ENCODE measurements around the gene IWS1. TPM values are rescaled to one million over a fixed set of nuclear protein-coding genes. Genes with fewer than 3 reads are reported as not detected.

The IWS1 gene
- total and polyA plus RNA-seq, 7 experiments from 2014 or later: 15.7 to 57.5 (median 39.7) TPM

- ChIA-PET CTCF (no interaction called here), POLR2A (no interaction called here)
- intact Hi-C loops (cut with micrococcal nuclease): no loop called here
- H3K36me3 ChIP-seq (ENCODE audit: control insufficient read depth in 2 of 3, insufficient read depth in 3 of 3, low read length in 3 of 3): no peaks in the 10 kb centered on the region
- H3K4me1 Mint-ChIP-seq: no peaks in the 10 kb centered on the region
- DNase-seq (no peak), ATAC-seq (no peak)
- H3K4me1 ChIP-seq (ENCODE audit: control insufficient read depth in 2 of 2, insufficient read depth in 2 of 2, low read length in 2 of 2): no peaks in the 10 kb centered on the region
- H3K4me3 Mint-ChIP-seq: no peak overlapping the region
- H3K27ac Mint-ChIP-seq: no peak overlapping the region
- H3K4me3 ChIP-seq (ENCODE audit: low read length): no peak overlapping the region
- peaks cover 0 to 1% (median 0%) of the 10 kb centered on the region in 3 experiments for H3K9me3 ChIP-seq (ENCODE audit: control insufficient read depth in 2 of 3, low read length in 3 of 3)
- no peak overlapping the region for H3K27ac ChIP-seq (ENCODE audit: low read depth, low read length)
- H3K27me3 ChIP-seq (ENCODE audit: control insufficient read depth in 2 of 2, insufficient read depth in 2 of 2, low read length in 2 of 2): no peaks in the 10 kb centered on the region
- H3K9me3 Mint-ChIP-seq: peaks cover 0 to 5% (median 0%) of the 10 kb centered on the region in 11 donors
- H3K27me3 Mint-ChIP-seq: no peaks in the 10 kb centered on the region
- H3K36me3 Mint-ChIP-seq: peaks cover 0 to 3% (median 0%) of the 10 kb centered on the region in 5 donors
Measured at GRCh38 chr2:127434515-127434914, 91.8 kb downstream of the IWS1 start.

GRCh38 chr2:127431408-127432023 lies 94.8 kb downstream of the IWS1 start:
- Mint-ChIP-seq H3K4me3 (no peak overlapping the region), H3K36me3 (peaks cover 0 to 3% (median 0%) of the 10 kb centered on the region in 5 donors), H3K4me1 (no peaks in the 10 kb centered on the region), H3K9me3 (no peaks in the 10 kb centered on the region), H3K27me3 (no peaks in the 10 kb centered on the region), H3K27ac (no peak overlapping the region)
- no peak overlapping the region for H3K4me3 ChIP-seq (ENCODE audit: low read length)
- DNase-seq: no peak
- no peaks in the 10 kb centered on the region for H3K4me1 ChIP-seq (ENCODE audit: control insufficient read depth in 2 of 2, insufficient read depth in 2 of 2, low read length in 2 of 2)
- ChIA-PET CTCF (interaction anchor here (0.6 kb wide), 1 partner anchor 165 kb away, joined by 3 read pairs; no protein-coding TSS in a partner anchor), POLR2A (no interaction called here)
- H3K9me3 ChIP-seq (ENCODE audit: control insufficient read depth in 2 of 3, low read length in 3 of 3): no peaks in the 10 kb centered on the region
- intact Hi-C loops (cut with micrococcal nuclease): no loop called here
- H3K27ac ChIP-seq (ENCODE audit: low read depth, low read length): no peak overlapping the region
- no peak for ATAC-seq
- H3K36me3 ChIP-seq (ENCODE audit: control insufficient read depth in 2 of 3, insufficient read depth in 3 of 3, low read length in 3 of 3): no peaks in the 10 kb centered on the region
- H3K27me3 ChIP-seq (ENCODE audit: control insufficient read depth in 2 of 2, insufficient read depth in 2 of 2, low read length in 2 of 2): no peaks in the 10 kb centered on the region

Other genes starting within 250 kb of the IWS1 start
- 10 to 100 TPM; 43.4 to 71.5 (median 56.8) TPM for gene ERCC3, start 232.3 kb downstream of the IWS1 start, total RNA-seq
- 10 to 100 TPM; 15.9 to 36.5 TPM for gene ERCC3, start 232.3 kb downstream of the IWS1 start, polyA plus RNA-seq
- gene MAP3K2, start 138.5 kb downstream of the IWS1 start, total RNA-seq: 100 to 1,000 TPM in 1 of 5 experiments, 10 to 100 TPM in 4; 60.5 to 111 (median 84.5) TPM
- gene MAP3K2, start 138.5 kb downstream of the IWS1 start, polyA plus RNA-seq: 10 to 100 TPM; 41.3 to 56.5 TPM
- under 1 TPM in 1 of 5 experiments, not detected in 4; 0.64 TPM for gene PROC, start 108.1 kb downstream of the IWS1 start, total RNA-seq
- gene PROC, start 108.1 kb downstream of the IWS1 start, polyA plus RNA-seq: not detected
- 1 to 10 TPM in 2 of 5 experiments, under 1 TPM in 1, not detected in 2; 0.29 to 5.9 (median 1.3) TPM for gene MYO7B, start 9.2 kb upstream of the IWS1 start, total RNA-seq
- gene MYO7B, start 9.2 kb upstream of the IWS1 start, polyA plus RNA-seq: not detected
- not detected for gene GPR17, start 119.7 kb upstream of the IWS1 start, total RNA-seq
- not detected for gene GPR17, start 119.7 kb upstream of the IWS1 start, polyA plus RNA-seq
- gene LIMS2, start 149.0 kb upstream of the IWS1 start, total RNA-seq: 10 to 100 TPM in 2 of 5 experiments, 1 to 10 TPM in 3; 5.3 to 13.7 (median 10.0) TPM
- gene LIMS2, start 149.0 kb upstream of the IWS1 start, polyA plus RNA-seq: 10 to 100 TPM; 17.0 to 27.0 TPM
- 10 to 100 TPM in 2 of 5 experiments, 1 to 10 TPM in 3; 6.0 to 17.8 (median 8.9) TPM for gene SFT2D3, start 175.0 kb upstream of the IWS1 start, total RNA-seq
- gene SFT2D3, start 175.0 kb upstream of the IWS1 start, polyA plus RNA-seq: 1 to 10 TPM; 1.4 to 2.1 TPM

Measured in naive thymus-derived CD4-positive, alpha-beta T cell (primary cell).